Activated CD4-positive, alpha-beta T cell treated with anti-CD3 and anti-CD28 coated beads, Interleukin-10, Interleukin-2, amounts not matched to agents 100 ng/mL and 50 ng/mL, durations not matched to agents 16 hours and 8 hours (primary cell): Measurements from ENCODE around the gene TRIM39.
"Not testable (repeated sequence)": the region's sequence is repeated elsewhere in the genome, so short reads cannot be mapped to it uniquely, and the experiment has no call there.

Experiments used
- DNase-seq: peaks from one replicate; pipeline ENCODE4 v3.0.0-alpha.2; 2020

The TRIM39 gene

DNA sequence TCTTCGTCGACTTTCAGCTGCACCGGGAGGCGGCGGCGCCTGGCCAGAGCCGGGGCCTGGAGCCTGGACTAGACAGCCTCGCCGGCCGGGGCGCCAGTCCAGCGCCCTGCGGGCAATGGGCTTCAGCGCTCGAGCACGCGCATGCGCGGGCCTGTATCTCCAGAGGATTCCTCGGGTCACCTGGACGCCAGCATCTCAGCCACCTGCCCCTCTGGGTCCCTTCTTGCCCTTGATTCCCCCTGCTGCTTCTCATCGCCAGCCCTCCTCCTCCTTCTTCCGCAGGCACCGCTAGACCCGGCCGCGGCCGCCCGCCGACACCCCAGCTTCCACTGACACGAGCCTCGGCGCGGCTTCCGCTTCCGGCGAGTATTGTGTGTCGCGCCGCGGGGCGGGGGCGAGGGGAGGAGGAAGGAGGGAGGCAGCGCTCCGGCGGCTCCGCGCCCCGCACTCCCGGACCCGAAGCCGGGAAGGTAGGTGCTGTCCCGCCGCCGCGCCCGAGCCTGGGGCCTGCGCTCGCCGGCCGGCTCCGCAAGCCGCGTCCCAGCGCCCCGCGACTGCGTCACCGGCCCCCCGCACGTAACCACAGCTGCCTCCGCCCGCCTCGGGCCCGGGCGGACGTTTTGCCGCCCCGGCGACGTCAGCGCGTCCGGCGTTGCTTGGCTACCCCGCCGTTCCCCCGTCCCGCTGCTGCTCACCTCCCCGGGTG, at the start of gene TRIM39:
Gene TRIM39 (plus strand): TSS at position 402 of the 706 bp plus-strand sequence. CDS start 2,391 bp downstream, outside the sequence.
- DNase-seq = peak; percentile 89

- not testable (repeated sequence) for DNase-seq
These were observed 45.7 kb upstream of the TRIM39 start for GRCh38 chr6:30280988-30281387.

DNA sequence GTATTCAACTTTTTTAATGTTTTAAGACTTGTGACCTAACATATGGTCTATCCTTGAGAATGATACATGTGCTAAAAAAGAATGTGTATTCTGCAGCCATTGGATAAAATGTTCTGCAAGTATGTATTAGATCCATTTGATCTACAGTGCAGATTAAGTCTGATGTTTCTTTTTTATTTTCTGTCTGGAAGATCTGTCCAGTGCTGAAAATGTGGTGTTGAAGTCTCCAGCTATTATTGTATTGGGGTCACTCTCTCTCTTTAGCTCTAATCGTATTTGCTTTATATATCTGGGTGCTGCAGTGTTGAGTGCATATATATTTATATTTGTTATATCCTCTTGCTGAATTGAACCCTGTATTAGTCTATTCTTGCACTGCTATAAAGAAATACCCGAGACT, 44.2 kb upstream of the TRIM39 start:
- DNase-seq = no peak

DNA sequence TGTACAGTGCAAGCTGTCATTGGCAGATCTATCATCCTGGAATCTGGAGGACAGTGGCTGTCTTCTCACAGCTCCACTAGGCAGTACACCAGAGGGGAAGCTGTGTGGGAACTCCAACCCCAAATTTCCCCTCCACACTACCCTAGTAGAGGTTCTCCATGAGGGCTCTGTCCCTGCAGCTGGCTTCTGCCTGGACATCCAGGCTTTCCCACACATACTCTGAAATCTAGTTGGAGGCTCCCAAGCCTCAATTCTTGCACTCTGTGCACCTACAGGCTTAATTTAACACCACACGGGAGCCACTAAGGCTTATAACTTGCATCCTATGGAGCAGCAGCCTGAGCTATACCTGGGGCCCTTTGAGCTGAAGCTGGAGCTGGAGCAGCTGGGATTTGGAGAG, 43.0 kb upstream of the TRIM39 start:
- no peak for DNase-seq

- DNase-seq = no peak
These were observed 39.6 kb upstream of the TRIM39 start for GRCh38 chr6:30287139-30287538.

- no peak for DNase-seq
These were observed 30.9 kb upstream of the TRIM39 start for GRCh38 chr6:30295837-30296236.

- no peak for DNase-seq
These were observed 22.7 kb upstream of the TRIM39 start for GRCh38 chr6:30304002-30304401.

- DNase-seq = no peak
These were observed 15.6 kb upstream of the TRIM39 start for GRCh38 chr6:30311101-30311500.

DNA sequence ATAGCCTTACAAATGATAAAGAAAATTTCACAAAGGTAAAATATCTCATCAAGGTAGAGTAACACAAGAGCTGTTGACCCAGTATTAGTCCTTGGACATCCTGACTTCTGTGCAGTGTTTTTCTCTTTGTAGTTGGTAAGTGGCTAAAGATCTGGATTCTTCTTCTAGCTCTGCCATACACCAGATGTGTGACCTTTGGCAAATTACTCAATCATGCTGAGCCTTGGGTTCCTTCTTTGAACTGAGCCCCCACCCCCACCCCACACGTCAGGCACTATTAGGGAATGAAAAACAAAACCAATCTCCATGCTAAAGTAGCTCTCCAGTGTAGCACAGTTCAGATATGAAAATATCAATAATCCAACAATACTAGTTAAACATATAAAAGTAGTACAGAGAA, 15.1 kb upstream of the TRIM39 start:
- no peak for DNase-seq

DNA sequence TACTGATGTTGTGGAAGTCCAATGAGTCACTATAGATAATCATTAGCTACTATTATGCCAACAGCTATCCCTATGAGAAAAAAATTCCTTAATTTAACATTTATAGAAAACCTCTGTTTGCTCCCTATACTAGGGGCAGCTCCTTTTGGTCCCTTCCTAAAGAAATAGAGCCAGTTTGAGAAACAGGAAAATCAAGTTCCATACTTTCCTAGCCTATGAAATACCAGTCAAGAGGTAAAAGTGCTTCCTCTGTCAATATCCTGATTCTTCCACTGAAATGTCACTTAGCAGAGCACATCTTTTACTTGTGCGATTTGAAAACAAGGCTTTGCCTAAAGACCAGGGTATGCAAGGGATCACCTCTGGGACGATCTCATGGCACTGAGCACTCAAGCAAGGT, 14.5 kb upstream of the TRIM39 start:
- no peak for DNase-seq

DNA sequence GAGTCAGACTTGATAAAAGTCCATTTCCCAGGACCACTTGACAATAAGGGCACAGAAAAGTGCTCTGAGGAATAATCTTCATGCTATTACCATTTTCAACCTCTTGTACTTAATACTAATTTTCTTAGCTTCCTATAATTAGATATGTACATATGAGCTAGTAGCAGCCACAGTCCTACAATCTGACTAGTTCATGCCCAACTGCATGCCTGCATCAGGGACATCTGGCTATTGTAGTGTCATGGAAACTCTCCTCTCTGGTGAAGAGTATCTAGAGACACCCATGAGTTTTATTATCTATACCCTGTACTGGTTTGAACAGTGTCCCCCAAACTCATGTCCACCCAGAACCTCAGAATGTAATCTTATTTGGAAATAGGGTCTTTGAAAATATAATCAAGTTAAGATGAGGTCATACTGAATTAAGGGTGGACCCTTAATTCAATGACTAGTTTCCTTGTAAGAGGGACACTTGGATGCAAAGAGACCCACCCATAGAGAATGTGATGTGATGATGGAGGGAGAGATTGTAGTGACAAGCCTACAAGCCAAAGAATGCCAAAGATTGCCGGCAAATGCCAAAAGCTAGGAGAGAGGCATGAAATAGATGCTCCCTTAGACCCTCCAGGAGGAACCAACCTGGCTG, 13.9 kb upstream of the TRIM39 start:
- DNase-seq = no peak

GRCh38 chr6:30315156-30315555, 11.6 kb upstream of the TRIM39 start:
- DNase-seq = no peak

DNA sequence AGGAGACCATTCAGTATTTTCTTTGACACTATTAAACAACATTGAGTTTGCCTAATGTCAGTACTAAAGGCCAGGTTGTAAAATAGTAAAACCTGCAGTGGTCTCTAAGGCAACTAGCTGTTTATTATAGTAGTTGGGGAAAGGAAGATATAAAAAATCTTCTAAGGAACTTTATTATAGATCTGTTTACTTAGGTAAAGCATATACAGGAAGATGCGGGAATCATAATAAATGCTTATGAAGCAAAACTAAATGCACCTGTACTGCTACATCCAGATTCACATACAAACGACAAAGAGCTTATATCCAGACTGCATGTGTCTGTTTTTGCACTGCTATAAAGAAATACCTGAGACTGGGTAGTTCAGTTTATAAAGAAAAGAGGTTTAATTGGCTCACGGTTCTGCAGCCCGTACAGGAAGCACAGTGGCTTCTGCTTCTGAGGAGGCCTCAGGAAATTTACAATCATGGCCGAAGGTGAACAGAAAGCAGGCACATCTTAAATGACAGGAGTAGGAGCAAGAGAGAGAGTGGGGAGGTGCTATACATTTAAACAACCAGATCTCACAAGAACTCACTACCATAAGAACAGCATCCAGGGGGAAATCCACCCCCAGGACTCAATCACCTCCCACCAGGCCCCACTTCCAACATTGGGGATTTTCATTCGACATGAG, 8.7 kb upstream of the TRIM39 start:
- DNase-seq = no peak

DNA sequence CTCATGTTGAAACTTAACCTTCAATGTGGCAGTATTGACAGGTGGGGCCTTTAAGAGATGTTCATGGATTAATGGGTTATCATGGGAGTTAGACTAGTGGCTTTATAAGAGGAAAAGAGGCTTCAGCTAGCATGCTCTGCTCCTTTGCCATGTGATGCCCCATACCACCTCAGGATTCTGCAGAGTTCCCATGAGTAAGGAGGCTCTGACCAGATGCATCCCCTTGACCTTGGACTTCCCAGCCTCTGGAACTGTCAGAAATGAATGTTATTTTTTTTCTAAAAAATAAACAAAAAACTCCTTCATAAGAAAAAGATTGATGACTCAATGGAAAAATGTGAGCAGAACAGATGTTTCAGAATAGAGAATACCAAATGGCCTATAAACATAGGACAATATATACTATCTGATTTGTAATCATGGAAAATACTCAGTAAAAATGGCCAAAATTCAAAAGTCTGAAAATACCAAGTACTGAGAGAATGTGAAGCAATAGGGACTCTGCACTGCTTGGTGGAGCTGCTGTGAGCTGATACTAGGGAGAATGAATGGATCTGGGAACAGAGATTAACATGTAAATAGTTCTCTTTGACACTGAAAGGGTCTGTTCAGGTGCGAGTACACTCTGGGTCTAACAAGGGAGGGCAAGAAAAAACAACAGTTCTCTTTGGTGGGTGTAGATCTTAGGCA, 7.4 kb upstream of the TRIM39 start:
- no peak for DNase-seq

DNA sequence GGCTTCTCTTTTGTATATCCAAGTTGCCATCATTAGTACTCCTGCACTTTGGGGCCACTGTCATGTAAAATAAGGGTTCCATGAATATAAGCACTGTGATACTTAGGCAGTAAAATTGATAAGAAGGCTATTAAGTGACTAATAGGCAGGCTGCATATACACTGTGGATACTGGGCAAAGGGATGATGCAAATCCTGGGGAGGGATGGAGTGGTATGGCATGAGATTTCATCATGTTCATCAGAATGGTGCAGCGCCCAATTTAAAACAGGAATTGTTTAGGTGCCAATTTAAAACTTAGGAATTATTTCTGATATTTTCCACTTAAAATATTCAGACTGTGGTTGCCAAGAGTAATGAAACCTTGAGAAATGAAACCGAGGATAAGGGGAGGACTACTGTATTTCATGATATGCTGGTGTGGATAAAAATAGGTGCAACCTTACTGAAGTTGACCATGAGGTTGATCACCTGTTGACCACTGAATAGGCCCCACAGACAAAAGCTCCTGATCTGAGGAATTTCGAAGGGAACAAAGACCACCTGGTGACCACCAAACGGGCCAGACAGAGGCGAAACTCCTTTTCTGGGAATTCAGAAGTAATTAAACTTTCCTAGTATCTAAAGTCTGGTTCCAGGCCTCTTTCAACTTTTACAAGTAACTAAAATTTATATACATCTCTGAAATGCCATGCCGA, 4.9 kb upstream of the TRIM39 start:
- no peak for DNase-seq

- peak; percentile 33 for DNase-seq
These were observed 3.9 kb upstream of the TRIM39 start for GRCh38 chr6:30322527-30323501.

- DNase-seq = peak; percentile 47
These were observed 2.9 kb upstream of the TRIM39 start for GRCh38 chr6:30323806-30324205.

DNA sequence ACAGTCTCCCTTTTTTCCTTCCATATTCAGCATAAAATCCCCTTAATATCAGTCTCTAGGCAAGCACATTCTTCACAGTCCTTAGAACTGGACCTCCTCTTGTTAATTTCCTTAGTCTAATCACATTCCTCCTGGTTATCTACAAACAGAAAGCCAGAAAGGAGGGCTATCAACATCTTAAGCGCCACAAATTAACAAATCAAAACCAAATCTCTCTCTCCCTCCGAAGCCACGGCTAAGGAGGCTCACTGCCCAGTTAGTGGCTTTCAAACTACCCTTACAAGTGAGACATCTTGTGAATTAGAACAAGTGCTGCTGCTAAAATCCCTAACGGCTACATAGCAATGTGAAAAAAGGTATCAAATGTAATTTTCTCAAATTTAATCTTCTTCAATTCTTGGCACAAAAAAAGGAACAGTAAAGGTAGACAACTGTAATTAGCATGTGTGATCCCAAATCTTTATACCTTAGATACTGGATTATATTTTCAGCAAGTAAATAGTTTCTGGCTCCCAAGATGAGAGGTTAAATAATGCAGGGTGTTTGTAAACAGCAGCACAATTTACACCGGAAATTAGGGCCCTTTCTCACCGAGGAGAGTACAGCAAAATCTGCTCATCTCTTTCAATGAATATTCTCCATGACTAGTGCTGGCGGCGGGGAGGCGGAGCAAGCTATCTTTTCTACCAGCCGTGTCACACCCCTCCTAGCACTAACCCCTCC, 1.4 kb upstream of the TRIM39 start:
- peak; percentile 93 for DNase-seq

DNA sequence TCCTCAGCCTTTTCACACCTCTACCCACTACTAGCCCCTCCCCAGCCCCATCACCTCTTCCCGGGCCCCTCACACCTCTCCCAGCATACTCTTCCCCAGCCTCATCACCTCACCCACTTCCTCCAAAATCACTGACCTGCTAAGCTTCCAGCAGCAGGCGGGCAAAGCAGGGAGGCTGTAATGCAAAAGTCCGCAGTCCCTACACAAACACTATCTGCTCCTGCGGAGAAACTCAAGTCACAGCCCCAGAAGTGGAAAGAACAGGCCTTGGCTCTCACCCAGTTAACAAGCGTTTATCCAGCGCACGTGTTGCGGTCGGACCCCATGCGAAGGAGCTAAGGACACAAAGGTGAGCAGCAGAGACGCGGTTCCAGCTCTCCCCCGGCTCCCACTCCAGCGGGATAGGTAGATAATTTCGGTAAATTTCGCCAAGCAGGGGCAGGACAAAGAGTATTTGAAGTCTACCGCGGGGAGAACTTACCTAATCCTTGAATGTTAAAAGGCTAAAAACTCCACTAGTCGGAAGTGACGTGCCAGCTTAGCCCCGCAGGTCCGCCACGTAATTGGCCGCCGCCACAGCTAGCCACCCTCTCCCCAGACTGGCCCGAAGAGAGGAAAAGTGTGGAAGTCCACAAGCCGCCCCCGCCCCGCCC, 728 bp upstream of the TRIM39 start:
- peak; percentile 82 for DNase-seq

- no peak for DNase-seq
These were observed 562 bp downstream of the TRIM39 start for GRCh38 chr6:30327232-30327746.
